ENCODE data around the gene RALY. TPM values are rescaled to one million over a fixed set of nuclear protein-coding genes. Genes with fewer than 3 reads are reported as not detected.
"Not testable (repeated sequence)": the region's sequence is repeated elsewhere in the genome, so short reads cannot be mapped to it uniquely, and the experiment has no call there.

RALY gene
- total RNA-seq, 1 donor from 2014 or later = 110 TPM

DNA sequence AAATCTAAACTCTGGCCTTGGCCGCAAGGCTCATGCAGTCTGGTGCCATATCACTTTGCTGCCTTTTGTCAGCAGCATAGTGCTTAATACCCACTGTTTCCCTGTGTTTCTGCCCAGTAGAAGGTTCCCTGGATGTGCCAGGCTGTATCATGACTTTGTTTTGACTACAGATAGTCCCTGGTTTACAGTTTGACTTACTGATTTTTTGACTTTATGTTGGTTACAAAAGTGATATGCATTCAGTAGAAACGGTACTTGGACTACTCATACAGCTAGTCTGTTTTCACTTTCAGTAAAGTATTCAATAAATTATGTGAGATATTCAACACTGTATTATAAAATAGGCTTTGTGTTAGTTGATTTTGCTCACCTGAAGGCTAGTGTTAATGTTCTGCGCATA lies 19.0 kb downstream of the RALY start:
- no peak for DNase-seq (ENCODE audit: low spot score)
- intact Hi-C loops (cut with DNase I) = no loop called here

DNA sequence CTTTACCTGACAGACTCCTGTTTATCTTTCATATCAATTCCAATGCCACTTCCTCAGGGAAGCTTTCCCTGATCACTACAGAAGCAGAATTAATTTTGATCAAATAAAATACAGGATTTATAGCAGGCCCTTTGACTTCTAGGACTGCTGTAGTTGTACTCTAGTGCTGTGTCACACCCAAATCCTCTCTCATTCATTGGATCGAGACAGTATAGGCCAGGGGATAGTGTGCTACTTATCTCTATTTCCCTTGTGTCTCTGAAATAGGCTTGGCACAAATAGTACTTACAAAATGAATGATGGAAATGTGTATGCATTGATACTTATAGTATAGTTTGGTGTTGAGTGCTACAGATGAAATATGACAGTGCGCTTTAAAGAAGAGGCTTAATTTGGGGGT lies 19.8 kb downstream of the RALY start:
- intact Hi-C loops (cut with DNase I) = no loop called here
- DNase-seq (ENCODE audit: low spot score) = no peak

DNA sequence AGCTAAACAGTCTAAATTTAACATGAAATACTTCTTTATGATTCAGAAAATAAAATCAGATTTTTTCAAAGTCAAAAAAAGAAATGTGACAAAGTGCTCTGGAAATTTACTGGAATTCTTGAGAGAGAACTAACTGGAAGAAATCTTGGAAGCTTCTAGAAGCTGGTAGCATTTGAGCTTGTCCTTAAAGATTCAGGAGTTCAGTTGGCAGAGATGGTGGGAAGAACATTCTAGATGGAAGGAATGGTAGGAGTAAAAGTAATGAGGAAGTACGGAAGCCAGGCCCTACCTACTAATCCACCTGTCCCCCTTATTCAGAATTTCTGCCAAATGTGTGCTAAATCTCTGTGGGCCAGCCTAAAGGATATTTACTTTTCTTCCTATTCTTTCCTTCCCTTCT lies 21.2 kb downstream of the RALY start:
- no peak for DNase-seq (ENCODE audit: low spot score)
- intact Hi-C loops (cut with DNase I) = no loop called here

DNA sequence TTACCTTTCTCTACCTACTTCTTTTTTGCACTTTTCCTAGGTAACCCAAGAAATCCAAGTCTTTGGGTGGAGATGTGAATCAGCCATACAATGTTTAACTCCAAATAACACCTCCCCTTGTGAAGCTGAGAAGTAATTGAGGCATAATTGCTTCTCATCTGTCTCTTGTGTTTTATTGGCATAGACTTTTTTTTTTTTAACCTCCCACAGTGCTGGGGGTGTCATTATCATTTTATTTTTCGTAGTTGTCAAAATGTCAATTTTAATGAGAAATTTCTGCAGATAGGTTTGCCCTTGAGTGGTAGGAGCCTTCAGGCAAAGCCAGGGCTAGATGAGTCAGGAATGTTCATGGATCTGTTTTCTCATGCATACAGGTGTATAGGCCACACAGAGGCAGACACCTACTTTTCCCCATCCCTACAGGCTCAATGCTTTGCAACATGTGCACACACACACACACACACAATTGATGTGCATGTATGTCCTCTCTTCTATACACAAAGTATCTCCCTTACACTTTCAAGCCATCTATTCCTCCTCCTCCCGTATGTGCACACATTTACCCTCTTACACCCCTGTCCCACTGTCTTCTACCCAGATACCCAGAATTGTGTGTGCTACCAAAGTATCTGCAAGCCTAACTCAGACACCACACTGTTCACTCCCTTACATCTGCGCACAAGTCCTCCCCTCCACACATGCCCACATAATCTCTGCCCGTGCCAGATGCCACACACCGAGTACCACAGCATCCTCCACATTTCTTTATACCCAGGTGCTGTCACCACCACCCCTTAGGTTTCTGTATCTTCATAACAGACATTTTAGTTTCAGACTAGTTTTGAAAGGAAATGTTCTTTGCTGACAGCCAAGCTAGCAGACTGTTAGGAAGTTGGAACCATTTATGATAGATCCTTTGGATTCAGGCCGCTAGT lies 22.0 kb downstream of the RALY start:
- intact Hi-C loops (cut with DNase I) = no loop called here
- DNase-seq (ENCODE audit: low spot score) = no peak

DNA sequence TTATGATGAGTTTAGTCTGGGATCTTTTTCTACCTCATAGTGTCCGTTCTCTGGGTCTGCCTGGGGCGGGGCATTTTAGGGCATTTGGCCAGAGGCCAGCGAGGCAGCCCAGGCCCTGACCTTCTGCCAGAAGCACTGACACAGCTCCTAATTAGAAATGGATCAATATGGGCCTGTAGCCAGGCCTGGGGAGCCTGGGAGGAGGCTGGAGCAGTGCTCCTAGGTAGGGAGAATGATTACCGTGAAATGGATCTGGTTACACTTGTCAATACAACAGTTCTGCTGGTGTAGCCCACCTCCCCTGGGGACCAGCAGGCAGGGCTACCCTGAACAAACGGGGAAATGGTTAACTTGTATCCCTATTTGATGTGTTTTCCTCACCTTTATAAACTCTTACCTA lies 23.0 kb downstream of the RALY start:
- DNase-seq (ENCODE audit: low spot score) = no peak
- intact Hi-C loops (cut with DNase I) = no loop called here

DNA sequence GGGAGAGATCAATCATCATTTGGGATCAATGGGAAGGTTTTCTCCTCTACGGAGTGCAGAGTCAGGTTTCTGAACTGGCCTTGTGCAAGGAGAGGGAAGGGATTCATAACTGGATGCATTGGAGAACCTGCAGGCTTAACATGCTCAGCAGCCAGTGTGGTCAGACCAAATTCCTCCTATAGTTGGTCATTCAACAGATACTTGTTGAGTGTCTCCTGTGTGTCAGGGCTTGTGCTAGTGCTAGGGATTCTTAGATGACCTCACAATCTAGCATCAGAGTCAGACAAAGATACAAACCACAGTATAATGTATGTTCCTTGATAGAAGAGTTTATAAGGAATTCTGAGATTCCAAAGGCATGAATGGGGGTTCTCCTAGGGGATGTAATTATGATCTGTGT lies 23.9 kb downstream of the RALY start:
- intact Hi-C loops (cut with DNase I) = no loop called here
- no peak for DNase-seq (ENCODE audit: low spot score)

DNA sequence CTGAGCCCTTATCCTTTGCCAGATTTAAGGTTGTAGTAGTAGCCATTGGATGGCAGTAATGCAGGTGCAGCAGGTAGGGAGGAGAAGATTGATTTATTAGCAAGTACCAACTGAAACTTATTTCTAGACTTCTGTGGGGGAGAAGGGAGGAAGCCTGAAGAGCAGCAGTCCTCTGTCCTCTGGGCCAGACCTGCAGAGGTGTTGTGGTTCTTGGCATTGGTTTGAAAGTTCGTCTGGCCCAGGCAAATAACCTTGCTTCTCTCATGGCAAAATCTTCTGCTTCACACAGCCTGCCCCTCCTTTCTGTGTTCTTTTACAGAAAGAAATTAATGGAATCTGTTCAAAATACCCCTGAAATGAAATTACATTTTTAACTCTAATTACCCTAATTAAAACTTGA lies 24.5 kb downstream of the RALY start:
- no peak for DNase-seq (ENCODE audit: low spot score)
- intact Hi-C loops (cut with DNase I) = no loop called here

DNA sequence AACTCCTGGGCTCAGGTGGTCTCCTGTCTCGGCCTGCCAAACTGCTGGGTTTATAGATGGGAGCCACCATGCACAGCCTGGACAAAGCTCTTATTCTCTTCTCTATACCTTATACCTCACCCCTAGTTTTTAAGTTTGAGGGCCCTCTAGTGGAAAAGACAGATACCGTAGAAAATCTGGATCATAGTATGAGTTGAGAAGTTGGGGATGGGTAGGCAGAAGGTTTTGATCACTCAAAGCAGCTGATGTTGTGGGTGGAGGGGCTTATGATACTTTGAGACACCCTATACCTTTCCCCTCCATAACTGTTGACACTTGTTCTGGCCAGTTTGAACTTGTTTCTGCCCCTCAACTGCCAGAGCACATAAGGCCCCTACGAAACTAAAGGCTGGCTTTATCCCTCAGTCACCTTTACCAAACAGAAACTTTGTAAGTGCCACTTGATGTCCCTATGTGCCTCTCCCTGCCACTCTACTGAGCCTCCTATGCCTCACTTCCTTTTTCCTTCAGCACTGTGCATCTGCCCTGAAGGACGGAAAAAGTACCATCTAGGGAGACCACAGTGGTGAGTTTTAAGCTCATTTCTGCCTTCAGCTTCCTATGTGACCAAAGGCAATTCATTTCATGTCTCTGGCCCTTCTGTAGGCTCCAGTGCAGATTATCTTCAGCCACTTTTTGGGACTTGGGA lies 28.6 kb downstream of the RALY start:
- intact Hi-C loops (cut with DNase I) = no loop called here
- no peak for DNase-seq (ENCODE audit: low spot score)

DNA sequence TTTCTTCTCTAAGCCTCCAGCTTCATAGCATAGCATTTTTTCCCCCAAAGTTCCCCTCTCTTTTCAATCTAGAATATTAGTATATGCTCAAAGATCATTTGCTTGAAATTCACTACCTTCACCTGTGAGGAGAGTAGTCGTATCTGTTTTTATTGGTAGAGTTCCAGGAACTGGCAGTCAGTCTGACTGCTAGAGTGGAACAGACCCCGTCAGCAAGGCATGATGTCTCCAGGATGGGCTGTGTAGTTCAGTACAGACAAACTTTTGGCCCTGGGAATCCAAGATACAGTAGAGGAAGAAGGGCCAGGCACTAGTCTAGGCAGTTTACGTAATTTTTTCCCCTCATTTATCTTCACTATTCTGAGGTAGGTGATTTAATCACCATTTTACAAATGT lies 29.1 kb downstream of the RALY start:
- intact Hi-C loops (cut with DNase I) = no loop called here

DNA sequence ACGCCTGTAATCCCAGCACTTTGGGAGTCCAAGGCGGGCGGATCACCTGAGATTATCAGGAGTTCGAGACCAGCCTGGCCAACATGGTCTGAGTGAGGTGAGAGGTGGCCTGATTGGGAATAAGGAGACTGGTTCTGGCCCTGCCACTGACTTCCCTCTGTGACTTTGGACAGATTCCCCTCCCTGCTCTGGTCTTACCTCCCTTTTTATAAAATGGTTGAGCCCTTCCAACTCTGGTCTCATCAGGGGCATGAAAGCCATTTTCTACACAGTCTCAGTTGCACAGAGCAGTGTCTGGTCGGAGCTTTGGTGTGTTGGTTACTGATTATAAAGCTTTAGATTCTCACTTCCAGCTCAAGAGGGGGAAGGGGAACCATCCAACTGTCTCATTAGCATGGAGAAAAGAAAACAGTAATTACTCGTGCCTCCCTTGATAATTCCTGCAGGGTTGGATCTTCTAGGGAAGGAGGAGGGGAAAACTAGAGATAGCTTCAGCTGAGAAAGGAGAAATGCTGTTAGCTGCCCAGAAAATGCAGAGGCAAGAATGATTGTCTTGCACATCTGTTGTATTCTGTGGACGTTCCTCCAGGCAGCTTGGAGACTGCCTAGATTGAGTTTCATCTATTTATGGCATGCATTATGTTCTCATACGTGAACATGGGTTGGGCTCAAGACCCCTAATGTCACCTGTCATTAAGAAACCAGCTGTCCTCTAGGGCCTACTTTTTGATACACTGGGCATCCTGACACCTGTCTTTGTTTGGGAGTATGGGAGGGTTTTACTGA lies 30.4 kb downstream of the RALY start:
- DNase-seq (ENCODE audit: low spot score) = no peak
- intact Hi-C loops (cut with DNase I) = no loop called here

More for the DNA sequence above, 29.1 kb downstream of the RALY start:
- DNase-seq (ENCODE audit: low spot score) = no peak

DNA sequence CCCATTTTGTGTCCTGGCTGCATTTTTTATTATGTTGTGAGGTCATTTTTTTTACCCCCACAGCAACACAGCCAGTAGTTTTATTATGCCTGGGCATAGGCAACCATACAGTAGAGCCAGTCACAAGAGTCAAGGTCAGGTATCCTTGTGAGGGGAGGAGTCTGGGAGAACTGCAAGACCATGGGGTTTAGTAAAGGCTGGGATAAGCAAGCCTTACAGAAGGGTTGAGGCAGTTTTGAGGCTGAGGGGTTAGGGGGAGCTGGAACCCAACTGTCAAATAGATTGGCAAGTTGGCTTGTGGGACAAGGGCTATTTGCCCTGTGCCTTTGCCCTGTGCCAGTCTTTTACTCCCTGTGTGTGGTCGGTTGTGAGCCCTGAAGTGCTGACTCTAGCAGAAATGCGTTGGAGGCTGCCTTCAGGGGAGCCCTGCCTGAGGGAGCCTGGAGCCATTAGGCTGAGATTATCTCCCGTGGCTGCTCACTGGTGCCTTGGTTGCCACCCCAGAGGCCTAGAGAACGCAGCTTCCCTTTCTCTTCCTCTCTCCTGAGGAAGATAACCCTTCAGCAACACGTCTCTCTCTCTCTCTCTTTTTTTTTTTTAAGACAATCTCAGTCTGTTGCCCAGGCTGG lies 31.1 kb downstream of the RALY start:
- no peak for DNase-seq (ENCODE audit: low spot score)
- intact Hi-C loops (cut with DNase I) = no loop called here

DNA sequence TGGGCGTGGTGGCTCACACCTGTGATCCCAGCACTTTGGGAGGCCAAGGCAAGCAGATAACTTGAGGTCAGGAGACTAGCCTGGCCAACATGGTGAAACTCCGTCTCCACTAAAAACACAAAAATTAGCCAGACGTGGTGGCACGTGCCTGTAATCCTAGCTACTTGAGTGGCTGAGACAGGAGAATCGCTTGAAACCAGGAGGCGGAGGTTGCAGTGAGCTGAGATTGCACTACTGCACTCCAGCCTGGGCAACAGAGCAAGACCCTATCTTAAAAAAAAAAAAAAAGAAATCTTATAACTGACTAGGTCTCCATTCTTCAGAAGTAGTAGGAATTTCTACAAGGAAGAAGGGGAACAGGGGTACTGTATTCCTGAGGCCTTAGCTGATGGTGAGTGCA lies 34.3 kb downstream of the RALY start:
- DNase-seq (ENCODE audit: low spot score); intact Hi-C loops (cut with DNase I): not testable (repeated sequence)

DNA sequence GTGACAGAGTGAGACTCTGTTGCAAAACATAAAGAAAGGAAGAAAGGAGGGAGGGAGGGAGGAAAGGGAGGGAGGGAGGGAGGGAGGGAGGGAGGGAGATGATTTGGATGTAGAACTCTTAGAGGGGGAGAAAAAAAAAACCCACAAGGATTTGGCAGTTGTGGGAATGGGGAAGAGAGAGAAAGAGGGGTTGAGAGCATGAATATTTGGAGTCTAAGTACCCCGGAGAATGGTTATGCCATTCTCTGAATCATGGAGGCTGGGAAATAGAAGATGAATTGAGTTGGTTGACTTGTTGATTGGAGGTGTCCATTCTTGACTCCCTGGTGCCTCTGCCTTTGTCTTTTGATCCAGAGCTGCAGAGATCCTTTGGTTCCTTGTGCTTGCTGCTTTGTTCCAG lies 35.7 kb downstream of the RALY start:
- no peak for DNase-seq (ENCODE audit: low spot score)
- intact Hi-C loops (cut with DNase I) = no loop called here

DNA sequence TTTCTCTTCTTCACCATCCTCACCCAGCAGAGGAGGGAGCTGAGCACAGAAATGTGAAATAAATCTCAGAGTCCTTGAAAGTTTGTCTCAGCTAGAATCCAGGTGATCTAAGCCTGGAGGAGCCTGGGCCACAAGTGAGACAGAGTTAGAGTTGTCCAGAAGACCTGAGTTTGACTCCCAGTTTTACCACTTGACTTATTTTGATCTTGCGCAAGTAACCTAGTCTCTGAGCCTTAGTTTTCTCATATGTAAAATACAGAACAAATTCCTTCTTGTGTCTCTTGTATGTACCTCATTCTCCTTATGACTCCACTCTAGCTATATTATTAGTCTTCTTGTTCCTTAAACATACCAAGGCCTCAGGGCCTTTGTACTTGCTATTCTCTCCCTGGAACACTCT lies 36.7 kb downstream of the RALY start:
- intact Hi-C loops (cut with DNase I) = no loop called here
- DNase-seq (ENCODE audit: low spot score) = no peak

DNA sequence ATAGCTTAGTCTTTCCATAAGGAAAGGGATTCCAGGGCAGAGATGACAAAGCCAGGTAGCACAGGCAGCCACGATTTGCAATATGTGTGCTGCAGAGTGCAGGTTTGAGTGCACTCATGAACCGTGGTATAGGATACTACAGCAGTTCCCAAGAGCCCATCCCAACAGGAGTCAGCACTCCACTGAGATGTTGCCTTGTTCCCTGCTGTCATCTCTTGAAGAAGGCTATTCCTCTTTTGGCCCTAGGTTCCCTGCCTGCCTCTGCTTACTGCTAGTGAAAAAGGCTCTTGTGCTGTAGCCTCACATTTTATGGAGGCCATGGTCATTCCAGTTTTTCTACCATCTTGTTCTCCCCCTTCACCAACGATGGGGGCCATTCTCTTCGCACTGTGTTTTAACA lies 40.2 kb downstream of the RALY start:
- no peak for DNase-seq (ENCODE audit: low spot score)
- intact Hi-C loops (cut with DNase I) = no loop called here

DNA sequence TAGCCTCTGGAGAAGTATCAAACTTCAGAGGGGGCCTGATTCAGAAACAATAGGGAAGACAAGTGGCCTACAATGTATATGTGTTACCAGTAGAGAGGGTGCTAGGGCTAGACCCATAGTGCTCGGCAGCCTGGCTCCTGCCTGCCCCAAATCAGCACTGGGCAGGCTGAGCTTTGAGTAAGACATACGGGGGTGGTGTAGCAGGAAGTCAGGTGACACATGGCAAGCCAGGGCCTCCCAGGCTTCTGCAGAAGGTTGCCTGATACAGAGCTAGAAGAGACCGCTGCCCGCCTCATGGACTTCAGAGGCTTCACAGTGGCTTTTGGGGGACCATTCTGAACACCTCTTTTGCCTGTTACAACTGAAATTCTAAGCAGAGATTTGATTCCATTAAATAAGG lies 43.4 kb downstream of the RALY start:
- intact Hi-C loops (cut with DNase I) = no loop called here
- no peak for DNase-seq (ENCODE audit: low spot score)

DNA sequence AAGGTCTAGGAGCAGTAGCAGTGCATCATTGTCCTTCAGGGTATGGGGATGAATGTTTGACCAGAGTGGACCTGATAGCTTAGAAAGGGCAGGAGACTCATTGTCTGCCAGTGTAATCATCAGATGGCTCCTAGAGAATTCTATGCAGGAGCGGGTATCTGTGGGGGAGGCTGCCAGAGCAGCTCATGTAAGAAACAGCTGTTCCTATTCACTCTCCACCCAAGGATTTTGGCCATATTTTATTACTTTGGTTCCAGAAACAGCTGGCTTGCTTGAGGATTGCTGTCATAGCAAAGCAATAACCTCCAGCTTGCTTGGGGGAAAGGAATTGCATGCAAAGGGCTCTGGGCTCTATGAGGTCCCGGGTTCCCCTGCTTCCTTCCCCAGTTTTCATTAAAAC lies 44.1 kb downstream of the RALY start:
- intact Hi-C loops (cut with DNase I) = no loop called here
- DNase-seq (ENCODE audit: low spot score) = no peak

DNA sequence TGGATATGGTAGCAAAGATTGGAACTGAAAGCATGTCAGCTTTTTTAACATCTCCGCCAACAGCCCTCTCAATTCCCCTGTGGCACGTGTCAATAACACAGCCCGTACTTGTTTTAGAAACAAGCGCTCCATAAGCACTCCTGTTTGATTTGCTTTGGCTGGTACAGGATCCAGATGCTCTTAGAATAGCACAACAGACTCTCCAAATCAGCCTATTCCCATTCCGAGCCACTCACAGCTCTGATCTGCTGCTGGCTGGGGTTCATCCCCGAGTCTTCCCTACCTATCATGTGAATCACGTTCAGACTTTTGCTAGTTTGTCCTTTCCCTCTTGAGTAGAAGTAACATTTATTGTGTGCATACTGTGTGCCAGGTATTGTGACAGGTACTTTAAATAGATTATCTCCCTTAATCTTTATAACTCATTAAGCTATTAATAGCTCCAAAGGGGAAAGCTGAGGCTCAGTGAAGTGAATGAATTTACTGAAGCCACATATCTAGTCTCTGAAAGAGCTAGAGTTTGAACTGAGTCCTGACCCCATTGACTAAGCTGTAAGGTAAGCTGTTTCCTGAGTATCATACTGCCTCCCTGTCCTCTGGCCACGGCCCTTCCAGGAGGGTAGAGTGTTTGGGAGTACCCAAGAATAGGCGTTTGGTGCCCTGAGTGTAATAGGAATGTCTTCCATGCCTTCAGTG lies 46.7 kb downstream of the RALY start:
- intact Hi-C loops (cut with DNase I) = loop anchor here (2.0 kb wide), 1 partner anchor 42 kb away; no protein-coding TSS in a partner anchor
- no peak for DNase-seq (ENCODE audit: low spot score)

DNA sequence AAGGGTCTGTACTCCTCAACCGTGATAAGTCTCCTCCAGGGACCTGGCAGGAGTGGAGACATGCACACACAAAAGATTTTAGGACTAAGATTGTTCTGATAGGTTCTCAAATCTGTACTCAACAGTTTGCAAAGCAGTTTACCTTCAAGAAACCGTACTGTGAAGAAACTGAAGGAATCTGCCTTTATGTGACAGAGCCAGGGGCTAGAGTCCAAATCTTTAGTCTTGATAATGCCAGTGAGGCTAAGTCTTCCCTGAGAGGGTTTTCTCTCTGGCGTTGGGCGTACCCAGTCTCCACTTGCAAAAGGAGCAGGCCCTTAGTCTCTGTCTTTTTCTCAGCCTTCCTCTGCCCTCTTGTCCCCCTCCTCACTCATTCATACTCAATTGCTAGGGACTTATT lies 47.5 kb downstream of the RALY start:
- intact Hi-C loops (cut with DNase I) = loop anchor here (2.0 kb wide), 1 partner anchor 42 kb away; no protein-coding TSS in a partner anchor
- DNase-seq (ENCODE audit: low spot score) = no peak
